GM12878 (cell line): ENCODE measurements around the gene DIDO1. TPM values are rescaled to one million over a fixed set of nuclear protein-coding genes. Genes with fewer than 3 reads are reported as not detected.

Source experiments
- BCL11A ChIP-seq: IDR thresholded peaks from 2 replicates; pipeline ENCODE4 v1.6.1; 2011; ENCODE audit warnings: low read depth, low read length
- CEBPZ ChIP-seq: fragments of 150-350 bp; IDR thresholded peaks from 2 replicates; pipeline ENCODE4 v1.6.1; 2016; ENCODE audit warnings: low read depth, low read length
- CREB1 ChIP-seq: IDR thresholded peaks from 2 replicates; pipeline ENCODE4 v1.6.1; 2012; ENCODE audit warnings: low read depth, mild to moderate bottlenecking, inconsistent platforms
- FOXK2 ChIP-seq: fragments of 450-650 bp; IDR thresholded peaks from 2 replicates; pipeline ENCODE4 v1.6.1; 2017; ENCODE audit warnings: mild to moderate bottlenecking, moderate library complexity
- HDGF ChIP-seq: fragments of 450-650 bp; IDR thresholded peaks from 2 replicates; pipeline ENCODE4 v1.6.1; 2016; ENCODE audit warnings: antibody characterized with exemption
- KAT2A ChIP-seq: conservative IDR thresholded peaks from 2 replicates; pipeline ENCODE4 v1.6.1; 2011; ENCODE audit warnings: low read depth, low read length; ENCODE audit not compliant: control insufficient read depth
- KDM1A ChIP-seq: fragments of 200-600 bp; sonication (generic); IDR thresholded peaks from 2 replicates; pipeline ENCODE4 v1.6.1; 2016; ENCODE audit warnings: borderline replicate concordance
- MAX ChIP-seq: IDR thresholded peaks from 2 replicates; pipeline ENCODE4 v1.6.1; 2012; ENCODE audit warnings: low read depth, low read length, improper control_type of control experiment
- NR2F1 ChIP-seq: fragments of 450-650 bp; conservative IDR thresholded peaks from 2 replicates; pipeline ENCODE4 v1.6.1; 2017; ENCODE audit warnings: mild to moderate bottlenecking
- PBX3 ChIP-seq: IDR thresholded peaks from 2 replicates; pipeline ENCODE4 v1.6.1; 2011; ENCODE audit warnings: mild to moderate bottlenecking, low read depth, low read length, moderate library complexity; ENCODE audit not compliant: insufficient replicate concordance
- PRDM15 ChIP-seq: fragments of 450-650 bp; formaldehyde crosslinking; IDR thresholded peaks from 2 replicates; pipeline ENCODE4 v1.4.0; 2020; ENCODE audit warnings: mild to moderate bottlenecking, moderate library complexity
- RCOR1 ChIP-seq: conservative IDR thresholded peaks from 2 replicates; pipeline ENCODE4 v1.6.1; 2012; ENCODE audit warnings: low read depth, low read length, improper control_type of control experiment
- RUNX3 ChIP-seq: IDR thresholded peaks from 2 replicates; pipeline ENCODE4 v1.6.1; 2012; ENCODE audit warnings: low read length, inconsistent platforms
- SMC3 ChIP-seq: IDR thresholded peaks from 2 replicates; pipeline ENCODE4 v1.6.1; 2011; ENCODE audit warnings: low read length, improper control_type of control experiment, borderline replicate concordance
- SRF ChIP-seq, 2 experiments: IDR thresholded peaks; 2 replicates each; pipeline ENCODE4 v1.6.1; 2011; ENCODE audit warnings: low read depth in 2 of 2, low read length in 2 of 2, mild to moderate bottlenecking in 1 of 2, moderate library complexity in 1 of 2
- SUPT20H ChIP-seq: IDR thresholded peaks from 2 replicates; pipeline ENCODE4 v1.6.1; 2011; ENCODE audit warnings: low read depth, mild to moderate bottlenecking, low read length, moderate library complexity, borderline replicate concordance; ENCODE audit not compliant: control insufficient read depth
- TARDBP ChIP-seq: IDR thresholded peaks from 2 replicates; pipeline ENCODE4 v1.6.1; 2016; ENCODE audit warnings: borderline replicate concordance
- YY1 ChIP-seq: IDR thresholded peaks from 2 replicates; pipeline ENCODE4 v1.6.1; 2011; ENCODE audit warnings: low read depth, mild to moderate bottlenecking, low read length
- ZBED1 ChIP-seq: IDR thresholded peaks from 2 replicates; pipeline ENCODE4 v1.6.1; 2016; ENCODE audit warnings: borderline replicate concordance
- ZBTB11 ChIP-seq: fragments of 450-650 bp; formaldehyde crosslinking; IDR thresholded peaks from 2 replicates; pipeline ENCODE4 v1.5.0; 2022; ENCODE audit warnings: mild to moderate bottlenecking, missing genetic modification characterization
- polyA plus RNA-seq, 11 experiments: library from polyadenylated mRNA; depleted of rRNA in 4 of 11; unstranded in 6 of 11; stranded (reverse) in 5 of 11; fragments of >200 nt; fragmentation: Nextera tagmentation in 4 of 11; fragmentation: Illumina TruSeq in 1 of 11; extraction: Ambion mirVana in 4 of 11; extraction: Trizol in 1 of 11; gene quantifications; 1 replicate in 1 of 11; 2 replicates in 10 of 11; pipeline versions ENCODE4 v1.2.1 to v1.2.3, GENCODE V29; 2011 to 2016; ENCODE audit warnings: inconsistent platforms in 2 of 11, missing spikeins in 2 of 11, low read depth in 1 of 11
- total RNA-seq, 4 experiments: library from RNA; depleted of rRNA in 3 of 4; stranded (reverse); fragments of >200 nt in 3 of 4; fragmentation: Illumina TruSeq in 1 of 4; extraction: Trizol in 1 of 4; gene quantifications; 2 replicates each; pipeline versions ENCODE4 v1.2.1 to v1.2.3, GENCODE V29; 2013 to 2021

The DIDO1 gene
- total and polyA plus RNA-seq, 10 of the 15 experiments (the other 5 are each of a cell fraction or from before 2014, with no cell fraction given) = 5.5 to 56.4 (median 38.4) TPM

- TF ChIP-seq PRDM15 (CRISPR knock-in tag) (no peak), YY1 (no peak), RUNX3 (peak; percentile 80), ZBTB11 (CRISPR knock-in tag) (no peak), CREB1 (no peak), SRF (IDR thresholded peaks at IDR 0.05; ENCODE audit: low read depth in 2 of 2, low read length in 2 of 2) (no peak), ZBED1 (no peak), HDGF (no peak), SMC3 (no peak), KAT2A (no peak), BCL11A (no peak), KDM1A (no peak), TARDBP (no peak), PBX3 (no peak), MAX (no peak), SUPT20H (no peak), FOXK2 (no peak), CEBPZ (no peak), RCOR1 (no peak), NR2F1 (no peak)
Measured at GRCh38 chr20:62918147-62918546, 8.2 kb downstream of the DIDO1 start (continued).
